ENCODE data around the gene TMEM239. TPM values are rescaled to one million over a fixed set of nuclear protein-coding genes. Genes with fewer than 3 reads are reported as not detected.
"Not testable (repeated sequence)": the region's sequence is repeated elsewhere in the genome, so short reads cannot be mapped to it uniquely, and the experiment has no call there.

Gene TMEM239
- total RNA-seq (2014; rRNA removed; shearing (Covaris generic)), result not detected in 2 replicates

DNA sequence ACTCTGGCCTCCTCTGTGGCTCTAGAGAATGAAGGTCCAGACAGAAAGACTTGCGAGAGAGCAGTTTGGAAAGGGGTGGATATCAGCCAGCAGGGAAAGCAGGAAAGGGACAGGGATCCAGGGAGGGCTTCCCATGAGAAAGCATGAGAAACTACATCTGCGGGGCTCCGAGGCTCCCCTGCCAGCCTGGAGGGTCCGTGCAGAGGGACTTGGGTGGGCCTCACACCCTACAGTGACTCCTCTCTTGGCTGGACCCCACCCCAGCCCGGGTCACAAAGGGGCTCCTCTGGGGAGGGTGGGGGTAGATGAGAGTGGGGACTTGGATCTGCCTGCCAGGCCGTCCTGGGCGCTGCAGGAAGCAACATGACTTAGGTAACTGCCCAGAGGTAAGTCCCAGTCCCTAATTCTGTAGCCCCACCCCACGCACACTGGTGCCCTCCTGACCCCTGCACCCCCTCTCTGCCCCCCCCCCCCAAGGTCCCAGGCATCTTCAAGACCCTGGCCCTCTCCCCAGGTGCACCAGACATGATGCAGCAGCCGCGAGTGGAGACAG is at the start of gene TMEM239:
TMEM239 (plus strand) TSS at position 335 of the 553 bp plus-strand sequence; CDS start at position 526, 191 bp downstream.
- Histone ChIP-seq H3K4me3 (no peak within 1 kb of the TSS), H3K27me3 (no peaks in the 10 kb centered on the region), H3K4me1 (peaks cover 36% of the 10 kb centered on the region), H3K27ac (no peak within 1 kb of the TSS), H3K36me3 (no peaks in the 10 kb centered on the region), H3K9me3 (replicated peaks) (peaks cover 7% of the 10 kb centered on the region)
- no peak for DNase-seq

DNA sequence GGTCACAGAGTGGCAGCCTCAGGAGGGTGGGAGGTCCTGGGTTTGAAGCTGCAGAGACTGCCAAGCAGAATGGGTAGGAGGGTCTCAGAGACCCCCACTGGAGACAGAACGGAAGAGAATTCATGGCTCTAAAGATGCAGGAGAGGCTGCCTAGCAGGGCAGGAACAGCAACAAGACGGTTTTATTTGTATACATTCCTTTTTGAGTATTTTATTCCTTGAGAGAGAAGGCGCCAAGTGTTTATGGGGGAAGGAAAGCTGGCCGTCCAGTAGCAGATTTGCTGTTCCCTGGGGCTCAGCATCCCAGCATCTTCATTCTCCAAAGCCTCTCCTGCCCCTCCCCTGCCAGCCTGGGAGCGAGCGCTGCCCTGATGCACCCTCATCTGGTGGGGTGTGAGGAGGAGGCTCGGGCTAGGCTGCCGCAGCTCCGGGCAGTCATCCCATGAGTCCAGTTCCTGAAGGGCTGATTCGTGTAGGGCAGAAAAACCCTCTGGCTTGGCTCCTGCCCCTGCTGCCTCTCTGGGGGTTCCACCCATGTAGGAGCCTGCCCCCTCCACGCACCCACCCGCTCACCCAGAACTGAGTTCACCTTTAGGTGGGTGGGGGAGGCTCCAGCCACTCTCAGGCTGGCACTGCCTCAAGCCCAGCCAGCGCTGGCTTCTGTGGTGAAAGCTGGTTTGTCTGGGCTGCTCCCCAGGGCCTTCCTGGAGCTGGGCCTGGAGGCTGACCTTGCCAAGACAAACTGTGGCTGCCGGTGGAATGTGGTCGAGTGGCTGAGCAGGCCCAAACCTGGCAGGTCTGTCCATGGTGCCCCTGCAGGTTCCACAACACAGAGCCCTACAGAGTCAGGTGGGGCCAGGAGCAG is 48.2 kb upstream of the TMEM239 start:
- peaks cover 3% of the 10 kb centered on the region; the same call in 1 of the 2 replicates for H3K4me1 ChIP-seq
- no peaks in the 10 kb centered on the region for H3K36me3 ChIP-seq
- no peak overlapping the region for H3K27ac ChIP-seq
- no peaks in the 10 kb centered on the region for H3K27me3 ChIP-seq
- no peak overlapping the region for H3K4me3 ChIP-seq
- H3K9me3 ChIP-seq (replicated peaks), result no peaks in the 10 kb centered on the region
- no peak for DNase-seq

DNA sequence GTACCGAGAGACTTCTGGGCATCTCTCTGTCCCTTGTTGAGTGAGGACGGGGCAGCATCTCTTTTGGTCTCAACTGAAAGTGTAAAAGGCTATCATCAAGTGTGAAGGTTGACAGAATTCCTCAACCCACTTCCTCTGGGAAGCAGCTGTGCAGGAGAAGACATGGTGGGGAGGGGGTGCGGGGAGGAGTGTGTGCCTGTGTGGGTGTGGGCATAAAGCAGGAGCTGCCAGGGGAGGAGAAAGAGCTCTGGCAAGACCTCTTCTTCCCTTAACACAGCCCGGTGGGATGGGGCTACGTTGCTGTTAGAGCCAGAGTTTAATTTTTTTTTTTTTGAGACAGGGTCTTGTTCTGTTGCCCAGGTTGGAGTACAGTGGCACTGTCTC is 47.5 kb upstream of the TMEM239 start:
- no peak for DNase-seq
- no peaks in the 10 kb centered on the region for H3K27me3 ChIP-seq
- no peak overlapping the region for H3K27ac ChIP-seq
- no peak overlapping the region for H3K4me3 ChIP-seq
- H3K36me3 ChIP-seq, result no peaks in the 10 kb centered on the region
- peaks cover 3% of the 10 kb centered on the region; the same call in 1 of the 2 replicates for H3K4me1 ChIP-seq
- no peaks in the 10 kb centered on the region for H3K9me3 ChIP-seq (replicated peaks)

DNA sequence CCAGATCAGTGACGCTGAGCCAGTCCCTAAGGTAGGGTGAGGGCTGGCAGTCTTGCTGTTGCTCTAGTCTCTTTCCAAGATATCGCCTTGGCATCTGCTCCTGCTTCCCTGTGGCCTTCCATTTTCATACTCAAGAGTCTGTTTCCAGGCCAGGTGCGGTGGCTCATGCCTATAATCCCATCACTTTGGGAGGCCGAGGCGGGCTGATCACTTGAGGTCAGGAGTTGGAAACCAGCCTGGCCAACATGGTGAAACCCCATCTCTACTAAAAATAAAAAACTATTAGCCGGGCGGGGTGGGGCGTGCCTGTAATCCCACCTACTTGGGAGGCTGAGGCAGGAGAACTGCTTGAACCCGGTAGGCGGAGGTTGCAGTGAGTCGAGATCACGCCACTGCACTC is 46.1 kb upstream of the TMEM239 start:
- H3K36me3 ChIP-seq; DNase-seq; H3K27ac ChIP-seq; H3K27me3 ChIP-seq; H3K9me3 ChIP-seq (replicated peaks); H3K4me1 ChIP-seq; H3K4me3 ChIP-seq: not testable (repeated sequence)

DNA sequence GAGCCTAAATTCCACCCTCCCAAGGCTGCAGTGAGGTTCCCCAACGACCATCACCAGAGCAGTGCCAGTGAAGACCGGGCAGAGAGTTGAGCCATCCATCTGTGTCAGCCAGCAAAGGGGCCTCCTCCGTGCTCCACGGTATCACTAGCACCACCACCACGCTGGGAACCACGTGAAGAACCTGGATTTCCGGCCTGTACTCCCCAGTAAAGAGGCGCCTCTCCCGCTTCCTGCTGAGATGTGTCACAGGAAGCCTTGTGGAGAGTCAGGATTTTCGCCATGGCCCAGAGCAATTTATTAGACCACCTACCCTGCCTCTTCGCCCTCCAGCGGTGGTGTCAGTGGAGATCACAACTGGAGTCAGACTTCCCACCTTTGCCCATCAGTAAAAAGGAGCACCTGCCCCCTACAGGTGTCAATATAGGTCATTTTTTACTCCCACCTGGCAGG is 44.5 kb upstream of the TMEM239 start:
- Histone ChIP-seq H3K9me3 (replicated peaks) (no peaks in the 10 kb centered on the region), H3K4me3 (peak overlapping the region; percentile 27), H3K36me3 (no peaks in the 10 kb centered on the region), H3K27me3 (no peaks in the 10 kb centered on the region), H3K27ac (no peak overlapping the region), H3K4me1 (peaks cover 3% of the 10 kb centered on the region; the same call in 1 of the 2 replicates)
- DNase-seq, result peak; percentile 51 to 67

DNA sequence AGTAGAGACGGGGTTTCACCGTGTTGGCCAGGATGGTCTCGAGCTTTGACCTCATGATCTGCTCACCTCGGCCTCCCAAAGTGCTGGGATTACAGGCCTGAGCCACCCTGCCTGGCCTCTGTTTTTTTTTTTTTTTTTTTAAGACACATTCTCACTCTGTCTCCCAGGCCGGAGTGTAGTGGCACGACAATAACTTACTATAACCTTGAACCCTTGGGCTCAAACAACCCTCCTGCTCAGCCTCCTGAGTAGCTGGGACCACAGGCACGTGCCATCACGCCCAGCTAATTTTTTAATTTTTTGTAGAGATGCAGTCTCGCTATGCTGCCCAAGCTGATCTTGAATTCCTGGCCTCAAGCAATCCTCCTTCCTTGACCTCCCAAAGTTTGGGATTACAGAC is 42.4 kb upstream of the TMEM239 start:
- Histone ChIP-seq H3K4me1 (peaks cover 3% of the 10 kb centered on the region; the same call in 1 of the 2 replicates), H3K27me3 (no peaks in the 10 kb centered on the region), H3K9me3 (replicated peaks) (no peaks in the 10 kb centered on the region), H3K4me3 (no peak overlapping the region), H3K27ac (no peak overlapping the region), H3K36me3 (no peaks in the 10 kb centered on the region)
- DNase-seq, result no peak

DNA sequence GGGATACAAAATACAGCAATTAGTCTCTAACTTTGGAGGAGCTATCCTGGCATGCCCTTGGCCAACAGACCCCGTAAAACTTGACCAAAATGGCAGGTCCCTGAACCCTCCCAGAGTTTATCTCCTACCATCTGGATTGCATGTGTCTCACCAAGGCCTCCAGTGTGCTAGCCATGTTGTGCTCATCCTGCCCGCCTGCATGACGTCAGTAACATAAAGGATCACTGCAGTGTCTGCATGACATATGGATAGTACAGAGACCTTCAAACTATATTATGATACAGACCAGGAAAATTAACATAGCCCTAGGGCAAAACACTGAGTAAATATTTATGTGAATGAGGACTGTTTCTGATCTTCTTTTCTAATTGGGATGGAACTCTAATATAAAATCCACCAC is 41.0 kb upstream of the TMEM239 start:
- H3K4me1 ChIP-seq, result peaks cover 3% of the 10 kb centered on the region; the same call in 1 of the 2 replicates
- no peaks in the 10 kb centered on the region for H3K36me3 ChIP-seq
- H3K4me3 ChIP-seq, result no peak overlapping the region
- H3K27me3 ChIP-seq, result no peaks in the 10 kb centered on the region
- H3K27ac ChIP-seq, result no peak overlapping the region
- no peaks in the 10 kb centered on the region for H3K9me3 ChIP-seq (replicated peaks)
- DNase-seq, result no peak

DNA sequence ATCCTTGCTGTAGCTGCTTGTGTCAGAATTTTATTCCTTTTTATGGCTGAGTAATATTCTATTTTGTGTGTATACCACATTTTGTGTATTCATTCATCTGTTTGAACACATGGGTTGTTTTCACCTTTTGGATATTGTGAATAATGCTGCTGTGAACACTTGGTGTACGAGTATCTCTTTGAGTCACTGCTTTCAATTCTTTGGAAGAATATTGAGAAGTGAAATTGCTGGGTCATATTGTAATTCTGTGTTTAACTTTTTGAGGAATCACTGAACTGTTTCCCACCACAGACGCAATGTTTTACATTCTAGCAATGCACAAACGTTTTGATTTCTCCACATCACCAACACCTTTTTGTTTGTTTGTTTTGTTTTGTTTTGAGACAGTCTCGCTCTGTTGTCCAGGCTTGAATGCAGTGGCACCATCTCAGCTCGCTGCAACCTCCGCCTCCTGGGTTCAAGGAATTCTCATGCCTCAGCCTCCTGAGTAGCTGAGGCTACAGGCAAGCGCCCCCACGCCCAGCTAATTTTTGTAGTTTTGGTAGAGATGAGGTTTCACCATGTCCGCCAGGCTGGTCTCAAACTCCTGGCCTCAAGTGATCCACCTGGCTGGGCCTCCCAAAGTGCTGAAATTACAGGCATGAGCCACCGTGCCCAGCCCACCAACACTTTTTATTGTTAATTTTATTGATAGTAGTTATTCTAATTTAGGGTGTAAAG is 37.4 kb upstream of the TMEM239 start:
- no peak overlapping the region for H3K27ac ChIP-seq
- DNase-seq, result no peak

GRCh38 chr20:2780948-2781347 is 35.2 kb upstream of the TMEM239 start:
- H3K4me3 ChIP-seq, result no peak overlapping the region
- no peaks in the 10 kb centered on the region for H3K9me3 ChIP-seq (replicated peaks)
- no peaks in the 10 kb centered on the region for H3K27me3 ChIP-seq
- DNase-seq, result no peak
- H3K4me1 ChIP-seq, result no peaks in the 10 kb centered on the region
- H3K27ac ChIP-seq, result no peak overlapping the region
- no peaks in the 10 kb centered on the region for H3K36me3 ChIP-seq

More for the DNA sequence above, 37.4 kb upstream of the TMEM239 start:
- no peaks in the 10 kb centered on the region for H3K4me1 ChIP-seq
- H3K9me3 ChIP-seq (replicated peaks), result no peaks in the 10 kb centered on the region
- no peak overlapping the region for H3K4me3 ChIP-seq
- H3K27me3 ChIP-seq, result no peaks in the 10 kb centered on the region
- H3K36me3 ChIP-seq, result no peaks in the 10 kb centered on the region

- Histone ChIP-seq H3K27me3 (no peaks in the 10 kb centered on the region), H3K27ac (no peak overlapping the region), H3K36me3 (no peaks in the 10 kb centered on the region), H3K4me3 (no peak overlapping the region), H3K4me1 (no peaks in the 10 kb centered on the region), H3K9me3 (replicated peaks) (no peaks in the 10 kb centered on the region)
- DNase-seq, result no peak
These were observed 32.1 kb upstream of the TMEM239 start for GRCh38 chr20:2783908-2784566.

GRCh38 chr20:2793471-2793870 is 22.7 kb upstream of the TMEM239 start:
- DNase-seq, result no peak
- Histone ChIP-seq H3K4me3 (no peak overlapping the region), H3K27ac (no peak overlapping the region), H3K4me1 (no peaks in the 10 kb centered on the region), H3K36me3 (no peaks in the 10 kb centered on the region), H3K27me3 (peaks cover 3% of the 10 kb centered on the region; the same call in 1 of the 2 replicates), H3K9me3 (replicated peaks) (no peaks in the 10 kb centered on the region)

DNA sequence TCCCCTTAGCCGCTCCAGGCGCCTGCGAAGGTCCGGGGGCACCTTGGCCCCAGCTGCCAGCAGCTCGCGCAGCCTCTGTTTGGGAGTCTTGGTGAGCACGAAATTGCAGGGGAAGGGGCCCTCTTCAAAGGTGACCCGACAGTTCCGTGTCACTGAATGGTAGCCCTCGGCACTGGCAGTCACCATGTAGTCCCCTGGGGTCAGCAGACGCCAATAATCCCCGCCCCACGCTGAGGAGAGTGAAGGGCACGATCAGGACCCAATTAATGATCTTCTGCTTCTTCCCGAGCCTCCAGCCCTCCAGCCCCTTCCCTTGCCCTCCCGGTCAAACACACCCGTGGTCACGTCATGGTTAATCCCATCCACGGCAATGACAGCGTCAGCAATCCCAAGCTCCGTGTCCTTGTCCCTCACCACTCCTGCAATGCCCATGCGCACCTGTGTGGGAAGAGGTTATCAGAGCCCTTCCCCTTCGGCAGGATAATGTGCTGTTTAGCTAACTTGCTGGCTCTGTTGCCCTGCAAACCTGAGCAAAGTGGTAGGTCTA is 21.9 kb upstream of the TMEM239 start:
- no peaks in the 10 kb centered on the region for H3K9me3 ChIP-seq (replicated peaks)
- H3K27ac ChIP-seq, result no peak overlapping the region
- peaks cover 3% of the 10 kb centered on the region; the same call in 1 of the 2 replicates for H3K27me3 ChIP-seq
- H3K4me3 ChIP-seq, result no peak overlapping the region
- H3K36me3 ChIP-seq, result no peaks in the 10 kb centered on the region
- H3K4me1 ChIP-seq, result no peaks in the 10 kb centered on the region
- no peak for DNase-seq

- no peak for DNase-seq
- H3K4me3 ChIP-seq, result no peak overlapping the region
- no peaks in the 10 kb centered on the region for H3K36me3 ChIP-seq
- H3K27me3 ChIP-seq, result peaks cover 3% of the 10 kb centered on the region; the same call in 1 of the 2 replicates
- H3K27ac ChIP-seq, result no peak overlapping the region
- H3K4me1 ChIP-seq, result no peaks in the 10 kb centered on the region
- H3K9me3 ChIP-seq (replicated peaks), result no peaks in the 10 kb centered on the region
These were observed 21.2 kb upstream of the TMEM239 start for GRCh38 chr20:2794866-2795447.

- no peaks in the 10 kb centered on the region for H3K4me1 ChIP-seq
- DNase-seq, result no peak
- no peak overlapping the region for H3K4me3 ChIP-seq
- no peaks in the 10 kb centered on the region for H3K9me3 ChIP-seq (replicated peaks)
- no peak overlapping the region for H3K27ac ChIP-seq
- H3K36me3 ChIP-seq, result no peaks in the 10 kb centered on the region
- peaks cover 3% of the 10 kb centered on the region; the same call in 1 of the 2 replicates for H3K27me3 ChIP-seq
These were observed 20.7 kb upstream of the TMEM239 start for GRCh38 chr20:2795451-2795850.
